GM21576 (cell line): ENCODE results near the gene OR8J3.
"Not testable (repeated sequence)": the region's sequence is repeated elsewhere in the genome, so short reads cannot be mapped to it uniquely, and the experiment has no call there.

Source experiments
- ATAC-seq: cut with Tn5 transposase; IDR thresholded peaks from one replicate; pipeline ENCODE4 v1.9.1; 2021; ENCODE audit warnings: mild to moderate bottlenecking, moderate library complexity; ENCODE audit not compliant: unreplicated experiment

The OR8J3 gene, protein sequence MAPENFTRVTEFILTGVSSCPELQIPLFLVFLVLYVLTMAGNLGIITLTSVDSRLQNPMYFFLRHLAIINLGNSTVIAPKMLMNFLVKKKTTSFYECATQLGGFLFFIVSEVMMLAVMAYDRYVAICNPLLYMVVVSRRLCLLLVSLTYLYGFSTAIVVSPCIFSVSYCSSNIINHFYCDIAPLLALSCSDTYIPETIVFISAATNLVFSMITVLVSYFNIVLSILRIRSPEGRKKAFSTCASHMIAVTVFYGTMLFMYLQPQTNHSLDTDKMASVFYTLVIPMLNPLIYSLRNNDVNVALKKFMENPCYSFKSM

DNA sequence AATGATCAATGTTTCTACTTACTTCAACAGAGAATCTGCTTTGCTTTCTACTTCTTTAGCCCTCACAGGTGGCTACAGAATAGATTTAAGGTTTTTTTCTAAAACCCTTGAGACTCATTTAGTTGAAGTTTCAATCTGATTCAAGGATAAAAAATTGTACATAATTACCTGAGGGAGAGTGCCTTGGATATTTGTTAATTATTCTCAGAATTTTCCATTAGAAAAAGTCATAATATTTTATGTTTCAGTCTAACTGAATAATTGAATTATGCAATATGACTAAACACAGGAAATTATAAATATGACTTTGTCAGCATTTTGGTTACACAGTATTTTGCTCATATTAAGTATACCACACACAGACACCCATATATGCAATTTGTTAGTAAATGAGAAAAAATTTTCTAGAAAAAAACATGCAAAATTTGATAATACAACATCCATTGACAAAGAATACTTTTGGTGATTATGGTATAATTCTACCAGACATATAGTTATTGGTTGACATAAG lies at the start of gene OR8J3:
TSS of gene OR8J3 (minus strand) at position 51 of the 511 bp plus-strand sequence. CDS start 2,483 bp downstream, outside the sequence.
- no peak for ATAC-seq

DNA sequence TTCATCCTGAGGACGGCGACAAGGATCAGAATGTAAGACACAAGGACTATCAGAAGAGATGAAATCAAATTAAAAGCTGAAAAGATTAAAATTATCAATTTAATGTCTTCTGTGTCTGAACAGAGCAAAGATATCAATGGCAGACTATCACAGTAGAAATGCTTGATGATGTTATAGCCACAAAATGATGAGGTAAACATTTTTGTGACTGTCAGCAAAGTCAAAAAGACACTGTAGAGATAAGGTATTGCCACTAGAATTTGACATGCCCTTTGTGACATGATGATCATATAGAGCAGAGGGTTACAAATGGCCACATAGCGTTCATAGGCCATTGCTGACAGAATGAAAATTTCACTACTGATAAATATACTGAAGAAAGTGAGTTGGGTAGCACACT lies 48.6 kb upstream of the OR8J3 start:
- ATAC-seq: no peak

DNA sequence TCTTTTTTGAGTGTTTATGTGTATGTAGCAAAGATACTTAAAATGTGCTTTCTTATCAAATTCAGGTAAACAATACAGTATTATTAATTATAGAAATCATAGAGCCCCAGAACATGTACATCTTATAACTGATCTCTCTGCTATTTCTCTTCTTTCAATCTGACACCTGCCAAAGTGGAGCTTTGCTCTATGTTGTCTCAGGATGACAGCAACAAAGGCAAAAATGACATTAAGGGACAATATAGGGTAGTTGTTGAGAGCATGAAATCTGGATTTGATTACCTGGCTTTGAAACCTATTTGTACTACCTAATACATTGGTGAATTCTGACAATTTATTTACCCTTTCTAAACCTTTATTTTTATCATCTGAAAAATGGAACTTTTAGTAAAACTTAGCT lies 43.5 kb upstream of the OR8J3 start:
- ATAC-seq: no peak

DNA sequence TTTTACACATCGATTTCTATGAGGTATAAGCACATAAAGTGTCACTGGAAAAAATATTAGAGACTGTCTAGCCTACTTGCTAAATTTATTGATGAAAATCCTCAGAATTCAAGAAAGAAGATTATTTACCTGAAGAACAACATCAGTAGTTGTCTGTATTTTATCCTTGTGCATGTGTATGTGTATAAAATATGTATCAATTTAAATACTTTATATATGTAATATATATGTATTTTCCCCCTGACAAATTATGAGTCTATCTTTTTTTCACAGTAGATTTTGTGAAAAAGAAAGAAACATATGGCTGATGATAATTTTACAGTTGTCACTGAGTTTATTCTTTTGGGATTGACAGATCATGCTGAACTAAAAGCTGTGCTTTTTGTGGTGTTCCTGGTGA lies 36.3 kb upstream of the OR8J3 start, which contains the start of gene OR5J2:
TSS of gene OR5J2 (plus strand) at position 301 of the 400 bp plus-strand sequence. CDS start at position 301, 0 bp downstream.
- no peak for ATAC-seq

DNA sequence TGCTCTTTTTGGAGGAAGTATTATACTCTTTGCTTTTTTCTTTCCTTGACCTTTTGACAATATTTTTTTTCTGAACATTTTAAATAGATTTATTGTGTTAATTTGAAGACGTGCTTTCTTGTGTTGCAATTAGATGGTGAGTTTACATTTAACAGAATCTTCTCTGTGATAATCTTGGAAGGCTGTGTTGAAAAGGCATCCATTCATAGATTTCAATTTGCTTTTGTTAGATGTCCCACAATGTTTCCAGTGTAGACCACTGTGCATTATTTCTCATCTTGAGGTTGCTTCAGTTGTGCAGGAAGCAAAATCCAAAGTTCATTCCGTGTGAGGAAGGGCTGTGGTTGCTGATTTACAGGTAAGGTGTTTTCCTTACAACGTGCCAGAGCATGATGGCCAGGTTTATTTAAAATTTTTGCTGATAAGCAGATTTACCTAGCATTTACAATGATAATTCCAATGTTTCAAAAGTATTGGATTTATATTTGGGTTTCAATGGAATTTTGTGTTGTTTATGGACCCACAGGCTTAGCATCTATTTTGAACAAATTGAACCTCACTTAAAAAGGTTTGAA lies 32.3 kb upstream of the OR8J3 start:
- no peak for ATAC-seq

DNA sequence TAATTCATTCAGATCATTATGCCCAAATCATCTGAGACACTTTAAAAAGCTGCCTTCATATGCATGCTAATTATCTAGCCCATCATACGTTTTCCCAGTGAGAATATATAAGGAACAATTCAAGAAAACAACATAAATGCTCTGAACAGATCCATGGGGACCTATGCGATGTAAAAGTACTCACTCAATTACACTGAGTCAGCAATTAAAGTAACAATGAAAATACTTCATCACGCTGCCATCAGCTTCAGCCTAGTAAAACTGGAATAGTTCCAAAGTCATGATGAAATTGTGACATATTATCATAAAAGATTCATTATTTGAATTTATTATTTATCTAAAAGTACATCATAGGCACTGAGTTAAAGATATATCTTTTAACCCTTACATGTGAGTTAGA lies 23.8 kb upstream of the OR8J3 start:
- no peak for ATAC-seq

DNA sequence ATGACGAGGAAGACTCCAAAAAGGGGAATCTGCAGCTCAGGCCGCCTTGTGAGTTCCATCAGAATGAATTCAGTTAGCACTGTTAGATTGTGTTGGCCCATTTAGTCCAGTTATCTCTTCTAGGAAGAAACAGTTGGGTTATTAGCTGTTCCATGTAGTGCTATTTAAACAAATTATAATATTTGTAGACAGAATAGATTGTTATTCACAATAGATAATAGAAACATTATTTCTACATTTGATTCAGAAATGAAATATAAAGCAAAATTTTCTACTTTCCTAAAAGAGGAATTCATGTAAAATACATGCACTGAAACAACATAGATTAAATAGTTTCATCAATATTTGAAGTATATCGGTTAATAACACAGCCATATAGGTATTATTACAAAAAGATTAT lies 20.2 kb upstream of the OR8J3 start, which contains the start of gene OR8K5:
TSS of gene OR8K5 (minus strand) at position 101 of the 400 bp plus-strand sequence. CDS start at position 101, 0 bp downstream.
- no peak for ATAC-seq

DNA sequence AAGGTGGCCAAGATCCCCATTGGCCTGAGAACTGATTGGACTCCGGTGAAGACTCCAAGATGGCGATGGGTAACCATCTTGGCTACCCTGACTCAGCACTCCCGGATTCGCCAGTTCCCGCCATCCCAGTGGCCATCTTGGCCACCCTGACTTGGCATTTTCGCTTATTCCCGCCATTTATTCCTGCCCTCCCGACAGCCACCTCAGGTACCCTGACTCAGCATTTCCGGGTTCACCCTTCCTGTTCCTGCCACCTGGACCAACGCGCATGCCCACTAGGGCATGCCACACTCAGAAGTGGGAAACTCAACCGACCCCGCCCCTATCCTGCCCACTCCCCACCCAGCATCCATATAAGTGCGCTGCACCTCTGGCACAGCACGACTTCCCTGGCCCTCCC lies 12.3 kb upstream of the OR8J3 start:
- no peak for ATAC-seq

DNA sequence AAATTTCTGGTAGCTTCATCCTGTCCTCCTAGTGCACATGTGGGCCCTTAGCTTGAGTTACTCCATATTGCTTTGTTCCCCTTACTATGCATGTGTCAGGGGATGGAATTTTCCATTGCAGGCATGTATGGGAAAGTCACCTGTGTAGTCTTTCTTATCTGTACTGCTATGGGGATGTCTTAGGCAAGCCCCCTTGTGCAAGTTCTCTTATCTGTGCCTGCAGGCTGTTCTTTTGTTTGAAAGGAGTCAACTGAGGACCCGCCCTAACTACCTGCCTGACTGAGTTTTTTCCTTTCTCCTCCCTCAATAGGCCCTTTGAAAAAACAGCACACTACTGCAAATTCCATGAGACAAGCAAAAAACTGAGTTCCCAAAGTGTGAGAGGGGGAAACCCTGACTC lies 11.4 kb upstream of the OR8J3 start:
- ATAC-seq: no peak

DNA sequence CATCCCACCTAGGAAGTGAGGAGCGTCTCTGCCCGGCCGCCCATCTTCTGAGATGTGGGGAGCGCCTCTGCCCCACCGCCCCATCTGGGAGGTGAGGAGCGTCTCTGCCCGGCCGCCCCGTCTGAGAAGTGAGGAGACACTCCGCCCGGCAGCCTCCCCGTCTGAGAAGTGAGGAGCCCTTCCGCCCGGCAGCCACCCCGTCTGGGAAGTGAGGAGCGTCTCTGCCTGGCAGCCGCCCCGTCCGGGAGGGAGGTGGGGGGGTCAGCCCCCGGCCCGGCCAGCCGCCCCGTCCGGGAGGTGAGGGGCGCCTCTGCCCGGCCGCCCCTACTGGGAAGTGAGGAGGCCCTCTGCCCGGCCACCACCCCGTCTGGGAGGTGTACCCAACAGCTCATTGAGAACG lies 3.7 kb upstream of the OR8J3 start:
- ATAC-seq: not testable (repeated sequence)

DNA sequence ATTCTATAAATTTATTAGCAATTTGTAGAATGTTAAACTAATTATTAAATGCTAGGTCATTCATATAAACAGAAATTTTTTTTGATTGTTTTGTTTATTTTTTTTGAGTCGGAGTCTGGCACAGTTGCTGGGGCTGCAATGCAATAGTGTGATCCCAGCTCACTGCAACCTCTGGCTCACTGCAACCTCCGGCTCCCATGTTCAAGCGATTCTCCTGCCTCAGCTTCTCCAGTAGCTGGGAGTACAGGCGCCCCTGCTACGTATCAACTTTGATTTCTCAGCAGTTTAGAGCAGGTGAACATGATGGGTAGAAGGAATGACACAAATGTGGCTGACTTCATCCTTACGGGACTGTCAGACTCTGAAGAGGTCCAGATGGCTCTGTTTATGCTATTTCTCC lies 17.9 kb downstream of the OR8J3 start, which contains the start of gene OR8H3:
TSS of gene OR8H3 (plus strand) at position 301 of the 400 bp plus-strand sequence. CDS start at position 301, 0 bp downstream.
- no peak for ATAC-seq

DNA sequence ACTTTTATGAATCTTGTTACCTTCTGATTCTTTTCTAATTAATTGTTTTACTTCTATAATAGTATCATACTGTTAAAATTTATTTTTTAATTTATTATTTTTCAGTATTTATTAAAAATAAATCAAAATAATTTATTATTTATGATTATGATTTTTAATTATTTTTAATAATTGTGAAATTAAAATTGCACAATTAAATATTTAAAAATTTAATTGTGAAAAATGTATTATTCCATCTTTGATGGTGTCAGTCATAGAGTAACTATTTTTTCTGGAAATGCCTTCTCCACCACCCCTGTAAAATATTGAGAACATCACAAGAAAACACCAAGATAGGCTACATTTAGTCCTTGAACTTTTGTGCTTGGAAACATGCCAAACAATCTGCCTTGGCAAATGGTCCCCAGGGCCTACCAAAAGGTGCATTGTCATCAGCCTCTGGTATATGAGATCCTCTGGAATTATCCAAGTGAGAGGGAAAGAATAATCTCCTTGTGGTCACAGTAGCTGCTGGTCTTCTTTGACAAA lies 36.7 kb downstream of the OR8J3 start, which contains the start of gene OR8H2:
TSS of gene OR8H2 (plus strand) at position 478 of the 528 bp plus-strand sequence. CDS start 1,356 bp downstream, outside the sequence.
- ATAC-seq: no peak

DNA sequence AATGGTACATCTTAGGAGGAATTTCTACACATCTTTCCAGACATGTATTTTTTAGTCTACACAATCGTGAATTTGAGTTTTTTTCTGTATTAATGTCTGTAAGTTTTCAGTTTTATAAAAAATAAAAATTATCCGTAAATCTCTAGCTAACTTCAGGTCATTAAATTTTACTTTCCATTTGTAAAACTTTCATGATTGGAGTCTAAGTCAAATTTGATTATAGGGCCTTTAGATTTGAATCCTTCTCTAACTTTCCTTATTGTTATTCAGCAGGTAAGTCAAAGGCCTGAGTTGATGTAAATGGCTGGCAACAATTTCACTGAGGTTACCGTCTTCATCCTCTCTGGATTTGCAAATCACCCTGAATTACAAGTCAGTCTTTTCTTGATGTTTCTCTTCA lies 47.0 kb downstream of the OR8J3 start, which contains the start of gene OR8I2:
TSS of gene OR8I2 (plus strand) at position 301 of the 400 bp plus-strand sequence. CDS start at position 301, 0 bp downstream.
- ATAC-seq: no peak

DNA sequence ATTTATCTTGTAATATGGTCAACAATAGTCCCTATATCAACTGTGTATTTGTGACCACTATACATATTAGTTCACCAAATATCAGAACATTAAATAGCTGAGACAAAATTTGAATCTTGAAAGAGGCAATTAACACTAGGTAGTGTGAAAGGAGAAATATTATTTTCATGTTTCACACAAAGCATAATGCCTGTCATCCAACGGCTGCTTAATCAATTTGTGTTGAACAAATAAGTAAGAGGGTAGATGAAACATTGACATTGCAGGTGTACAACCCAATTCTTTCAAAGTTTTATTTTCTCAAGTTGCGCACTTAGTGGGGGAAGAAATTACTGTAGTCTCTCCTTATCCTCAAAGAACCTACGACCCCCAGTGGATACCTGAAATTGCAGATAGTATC lies 50.3 kb downstream of the OR8J3 start:
- no peak for ATAC-seq
